GM21619 (cell line): ENCODE measurements around the gene E2F8.
"Not testable (repeated sequence)": the region's sequence is repeated elsewhere in the genome, so short reads cannot be mapped to it uniquely, and the experiment has no call there.

Source experiments
- ATAC-seq: cut with Tn5 transposase; IDR thresholded peaks from one replicate; pipeline ENCODE4 v1.9.1; 2021; ENCODE audit not compliant: unreplicated experiment

Gene E2F8

DNA sequence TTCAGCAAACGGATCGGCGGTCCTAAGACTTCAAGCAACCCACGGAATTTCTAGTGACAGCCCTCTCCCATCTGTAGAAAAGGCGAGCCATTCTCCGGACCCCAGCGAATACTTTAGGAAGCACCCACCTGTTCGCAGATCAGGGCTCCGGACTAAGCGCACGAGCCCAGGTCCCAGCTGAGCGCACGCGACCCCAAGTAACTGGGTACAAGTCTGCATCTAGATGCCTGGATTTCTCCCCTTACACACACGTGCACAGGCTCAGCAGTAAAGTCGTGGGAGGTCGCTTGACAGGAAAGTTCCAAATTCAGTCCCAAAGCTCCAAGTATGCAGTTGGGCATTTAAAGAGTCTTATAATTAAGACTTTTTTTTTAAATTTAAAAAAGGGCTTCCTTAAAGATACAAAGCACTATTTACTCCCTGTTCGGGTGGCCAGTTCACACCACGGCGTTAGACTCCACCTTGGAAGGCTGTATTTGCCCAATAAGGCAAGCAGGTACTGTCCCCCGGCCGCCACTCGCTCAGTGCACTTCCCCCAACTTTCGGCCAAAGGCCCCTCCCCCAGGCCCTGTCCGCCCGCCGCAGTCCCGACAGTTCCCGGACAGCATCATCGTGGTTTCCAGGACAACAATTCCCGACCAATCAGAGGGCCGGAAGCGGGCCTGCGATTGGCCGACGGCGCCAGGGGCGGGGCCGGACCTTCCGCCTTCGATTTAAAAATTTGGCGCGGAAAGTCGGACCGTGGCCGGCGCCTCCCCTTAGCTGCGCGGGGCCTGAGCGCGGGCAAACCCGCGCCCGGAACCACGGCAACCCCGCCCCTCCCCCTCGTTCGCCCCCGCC, at the start of gene E2F8:
Gene E2F8, minus strand, starts transcription at position 526 of the 840 bp plus-strand sequence. CDS start 824 bp downstream, outside the sequence.
- peak; percentile 89 for ATAC-seq

- ATAC-seq = no peak
Observed at GRCh38 chr11:19290356-19290755, 49.6 kb upstream of the E2F8 start.

DNA sequence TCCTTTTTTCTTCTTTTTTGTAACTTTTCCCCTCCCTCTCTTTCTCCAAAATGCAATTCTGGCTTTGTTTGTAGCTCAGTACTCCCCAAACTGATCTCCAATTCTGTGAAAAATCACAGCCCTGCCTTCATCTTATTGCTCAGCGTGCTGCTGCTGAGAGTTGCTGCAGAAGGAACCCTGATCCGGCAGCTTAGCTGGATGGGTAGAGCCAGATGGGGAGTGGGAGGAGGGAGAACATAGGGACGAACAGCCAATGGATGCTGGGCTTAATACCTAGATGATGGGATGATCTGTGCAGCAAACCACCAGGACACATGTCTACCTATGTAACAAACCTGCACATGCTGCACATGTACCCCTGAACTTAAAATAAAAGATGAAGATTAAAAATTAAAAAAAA, 47.5 kb upstream of the E2F8 start:
- no peak for ATAC-seq

DNA sequence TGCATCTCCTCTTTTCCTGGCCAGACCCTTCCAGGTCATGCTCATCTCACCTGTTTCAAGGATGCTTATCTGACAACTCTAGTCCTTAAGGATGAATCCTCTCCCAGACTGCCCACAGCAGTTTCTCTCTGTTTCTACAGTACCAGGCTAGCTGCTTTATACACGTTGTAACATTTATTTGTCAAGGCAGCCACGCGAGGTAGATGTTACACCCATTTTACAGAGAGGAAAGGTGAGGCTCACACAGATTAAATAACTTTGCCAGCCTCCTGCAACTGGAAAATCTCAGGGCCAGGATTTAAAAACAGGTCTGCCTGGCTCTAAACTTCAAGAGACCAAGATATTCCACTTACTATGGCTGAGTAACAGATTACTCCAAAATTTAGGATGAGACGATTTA, 45.7 kb upstream of the E2F8 start:
- ATAC-seq = no peak

DNA sequence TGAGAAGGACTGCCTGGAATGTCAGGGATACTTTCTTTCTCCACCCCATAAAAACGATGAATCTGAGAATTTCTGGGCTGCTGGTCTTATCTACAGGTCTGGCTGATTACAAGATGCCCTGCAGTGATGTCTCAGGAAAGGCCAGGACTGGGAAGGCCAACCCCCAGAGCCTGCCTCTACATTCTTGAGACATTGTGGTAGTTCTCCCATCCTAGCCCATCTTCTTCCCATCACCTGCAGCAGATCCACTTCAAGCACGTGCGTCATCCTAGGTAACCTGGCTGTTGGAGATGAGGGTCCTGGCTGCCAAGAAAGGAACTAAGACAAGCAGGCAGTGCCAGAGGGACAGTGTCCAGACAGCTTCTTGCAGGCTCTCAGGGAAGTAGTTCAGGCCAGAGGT, 44.1 kb upstream of the E2F8 start:
- ATAC-seq = no peak

DNA sequence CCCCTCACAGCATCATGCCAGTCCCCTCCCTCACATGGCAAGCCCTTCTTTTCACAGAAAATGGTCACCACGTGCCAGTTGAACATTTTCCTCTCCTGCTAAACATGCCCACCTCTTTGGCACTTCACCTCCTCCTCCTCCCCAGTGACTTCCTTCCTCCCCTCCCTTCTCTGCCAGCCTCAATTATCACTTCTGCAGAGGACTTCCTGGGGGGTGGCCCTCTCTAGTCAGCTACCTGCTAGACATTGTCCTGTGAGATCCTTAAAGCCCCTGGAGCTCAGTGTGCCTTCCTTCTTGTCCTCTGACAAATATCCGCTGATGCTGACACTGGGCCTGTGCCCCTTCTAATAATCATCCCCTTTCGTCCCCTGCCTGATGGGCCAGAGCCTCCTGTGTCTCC, 43.2 kb upstream of the E2F8 start:
- no peak for ATAC-seq

DNA sequence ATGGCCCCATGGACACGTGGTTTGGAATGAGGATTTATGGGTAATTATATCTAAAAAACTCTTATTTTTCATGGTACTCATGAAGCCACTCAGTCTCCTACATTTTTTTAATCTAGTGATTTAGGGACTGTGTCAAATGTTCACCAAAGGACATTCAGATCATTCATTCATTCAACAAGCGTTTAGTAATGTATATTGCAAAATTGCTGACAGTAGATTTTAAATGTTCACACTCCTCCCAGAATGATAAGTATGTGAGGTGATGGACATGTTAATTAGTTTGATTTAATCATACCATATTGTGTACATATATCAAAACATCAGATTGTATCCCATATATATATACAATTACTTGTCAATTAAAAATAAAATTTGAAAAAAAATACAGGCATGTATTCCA, 40.8 kb upstream of the E2F8 start:
- no peak for ATAC-seq

GRCh38 chr11:19281041-19281440, 40.3 kb upstream of the E2F8 start:
- peak; percentile 50 for ATAC-seq

DNA sequence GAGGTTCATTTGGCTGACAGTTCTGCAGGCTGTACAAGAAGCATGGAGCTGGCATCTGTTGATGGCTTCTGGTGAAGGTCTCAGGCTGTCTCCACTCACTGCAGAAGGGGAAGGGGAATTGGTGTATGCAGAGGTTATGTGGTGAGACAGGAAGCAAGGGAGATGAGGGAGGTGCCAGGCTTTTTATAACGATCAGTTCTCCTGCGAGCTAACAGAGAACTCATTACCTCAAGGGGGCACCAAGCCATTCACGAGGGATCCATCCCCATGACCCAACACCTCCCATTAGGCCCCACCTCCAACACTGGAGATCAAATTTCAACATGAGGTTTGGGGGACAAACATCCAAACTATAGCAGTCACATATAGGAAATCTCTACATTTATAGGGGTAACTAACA, 38.7 kb upstream of the E2F8 start:
- no peak for ATAC-seq

DNA sequence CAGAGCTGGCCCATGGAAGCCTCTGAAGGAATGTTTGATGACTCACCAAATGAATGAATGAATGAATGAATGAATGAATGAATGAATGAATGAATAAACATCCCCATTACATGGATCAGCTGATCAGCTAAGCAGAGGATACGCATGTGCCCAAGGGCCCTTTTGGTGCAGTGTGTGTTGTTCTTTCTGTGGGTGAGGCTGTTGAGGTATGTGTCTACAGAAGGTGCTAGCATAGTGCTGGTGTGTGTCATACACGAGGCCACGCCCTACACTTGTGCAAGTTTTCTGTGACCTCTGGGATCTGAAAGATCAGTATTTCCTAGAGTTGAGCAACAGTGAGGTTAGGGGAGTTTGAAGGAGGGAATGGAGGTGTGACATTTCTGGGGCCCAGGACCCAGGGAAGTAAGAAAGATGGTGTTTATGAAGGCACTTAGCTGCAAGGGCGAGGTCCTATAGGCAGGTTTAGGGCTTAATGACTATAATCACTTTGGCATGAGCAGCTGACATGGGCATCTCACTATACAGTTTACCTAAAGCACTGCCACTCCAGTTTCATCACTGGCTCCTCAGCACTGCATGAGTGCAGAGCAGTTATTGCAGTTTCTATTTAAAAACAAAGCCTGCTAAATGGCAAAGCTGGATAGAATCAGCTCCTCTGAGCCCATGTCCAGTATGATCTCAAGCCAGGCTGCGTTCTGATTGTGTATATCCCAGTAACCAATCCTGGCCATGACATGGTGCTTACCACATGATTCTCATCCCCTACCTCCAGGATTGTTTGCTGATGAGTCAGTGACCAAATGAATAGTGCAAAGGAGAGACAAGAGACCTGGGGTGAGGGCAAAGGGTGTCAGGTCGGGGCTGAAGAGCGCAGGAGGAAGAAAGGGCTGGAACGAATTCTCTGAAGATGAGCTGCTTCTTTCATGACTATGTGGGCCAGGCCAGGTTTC, 36.4 kb upstream of the E2F8 start:
- ATAC-seq = no peak

DNA sequence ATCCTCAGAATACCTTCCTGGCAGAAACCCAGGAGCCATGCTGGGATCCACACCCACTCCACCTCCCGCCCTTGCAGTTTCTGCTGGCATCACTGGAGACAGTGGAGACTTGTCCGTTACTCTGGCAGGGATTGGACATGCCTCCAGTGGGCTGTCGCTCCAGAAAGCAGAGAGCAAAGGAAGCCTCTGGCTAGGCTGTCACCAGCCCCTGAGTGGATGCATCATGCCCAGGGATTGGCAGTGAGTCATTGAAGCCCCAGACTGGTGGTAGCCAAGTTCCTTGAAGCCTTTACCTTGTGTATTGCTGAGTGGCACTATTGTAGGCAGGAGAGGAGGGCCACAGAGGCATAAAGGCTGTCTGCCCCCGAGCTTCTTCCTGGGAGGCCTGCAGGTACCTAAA, 34.8 kb upstream of the E2F8 start:
- no peak for ATAC-seq

DNA sequence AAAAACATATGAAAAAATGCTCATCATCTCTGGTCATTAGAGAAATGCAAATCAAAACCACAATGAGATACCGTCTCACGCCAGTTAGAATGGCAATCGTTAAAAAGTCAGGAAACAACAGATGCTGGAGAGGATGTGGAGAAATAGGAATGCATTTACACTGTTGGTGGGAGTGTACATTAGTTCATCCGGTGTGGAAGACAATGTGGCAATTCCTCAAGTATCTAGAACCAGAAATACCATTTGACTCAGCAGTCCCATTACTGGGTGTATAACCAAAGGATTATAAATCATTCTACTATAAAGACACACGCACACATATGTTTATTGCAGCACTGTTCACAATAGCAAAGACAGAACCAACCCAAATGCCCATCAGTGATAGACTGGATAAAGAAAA, 32.5 kb upstream of the E2F8 start:
- ATAC-seq = not testable (repeated sequence)

DNA sequence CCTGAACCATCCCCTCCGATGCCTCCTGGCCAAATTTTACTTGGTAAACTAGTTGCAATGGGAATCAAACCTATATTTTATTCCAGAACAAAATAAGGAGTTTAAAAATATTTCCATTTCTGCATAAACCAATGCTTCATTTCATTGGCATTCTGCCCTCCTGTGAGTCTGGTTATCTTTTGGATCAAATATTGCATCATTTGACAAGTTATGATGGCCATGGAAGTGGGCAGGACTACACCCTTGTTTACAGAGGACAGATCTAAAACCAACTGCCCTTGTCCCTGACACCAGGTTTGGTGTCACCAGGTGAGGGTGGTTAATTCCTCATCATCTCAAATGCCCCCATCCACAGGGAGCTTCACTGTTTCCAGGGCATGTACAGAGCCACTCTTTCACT, 28.2 kb upstream of the E2F8 start:
- ATAC-seq = no peak

DNA sequence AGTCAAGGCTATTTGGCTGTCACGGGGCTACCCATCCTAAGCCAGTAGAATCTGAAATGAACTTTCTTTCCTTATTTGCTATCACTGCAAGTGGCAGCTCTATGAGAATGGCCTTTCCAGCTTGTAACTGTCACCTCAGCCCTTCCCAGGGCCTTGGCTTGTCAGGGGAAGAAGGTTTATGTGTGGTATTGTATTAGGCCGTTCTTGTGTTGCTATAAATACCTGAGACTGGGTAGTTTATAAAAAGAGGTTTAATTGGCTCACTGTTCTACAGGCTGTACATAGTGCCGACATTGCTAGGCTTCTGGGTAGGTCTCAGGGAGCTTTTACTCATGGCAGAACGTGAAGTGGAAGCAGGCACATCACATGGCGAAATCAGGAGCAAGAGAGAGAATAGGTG, 26.8 kb upstream of the E2F8 start:
- ATAC-seq = no peak

DNA sequence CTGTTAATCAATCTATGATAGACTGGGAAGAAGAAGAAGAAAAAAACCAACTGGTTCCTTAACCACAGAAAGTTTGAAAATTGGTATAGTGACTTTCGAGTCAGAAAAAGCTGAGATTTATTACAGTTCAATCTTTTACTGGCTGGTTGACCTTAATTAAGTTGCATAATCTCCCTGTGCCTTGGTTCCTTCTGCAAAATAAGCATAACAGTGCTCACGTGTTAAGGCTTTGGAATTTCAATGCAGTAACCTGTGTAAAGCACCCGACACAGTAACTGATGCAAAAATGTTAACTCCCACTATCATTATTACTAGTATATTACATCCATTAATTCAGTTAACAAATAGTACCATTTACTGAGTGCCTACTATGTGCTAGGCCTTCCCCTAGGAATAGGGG, 22.6 kb upstream of the E2F8 start:
- no peak for ATAC-seq

GRCh38 chr11:19259487-19260345, 19.0 kb upstream of the E2F8 start:
- ATAC-seq = no peak

DNA sequence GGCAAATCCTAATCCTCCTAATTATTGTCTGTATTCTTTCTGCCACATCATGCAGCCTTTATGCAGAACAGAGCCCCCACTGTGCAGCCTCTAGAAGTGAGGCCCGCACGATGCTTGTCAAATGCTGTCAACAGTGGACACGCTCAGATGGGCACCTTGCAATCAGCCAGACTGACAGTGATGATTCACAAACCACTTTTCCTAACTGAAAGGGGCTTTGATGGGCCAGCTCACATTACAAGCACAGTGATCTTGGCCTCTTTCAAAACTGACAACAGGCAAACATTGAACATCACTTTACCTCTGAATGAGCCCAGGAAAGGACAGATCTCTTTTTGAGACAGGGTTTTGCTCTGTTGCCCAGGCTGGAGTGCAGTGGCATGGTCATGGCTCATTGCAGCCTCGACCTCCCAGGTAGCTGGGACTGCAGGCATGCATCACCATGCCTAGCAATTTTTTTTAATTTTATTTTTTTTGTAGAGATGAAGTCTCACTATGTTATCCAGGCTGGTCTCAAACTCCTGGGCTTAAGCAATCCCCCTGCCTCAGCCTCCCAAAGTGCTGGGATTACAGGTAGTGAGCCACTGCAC, 18.0 kb upstream of the E2F8 start:
- no peak for ATAC-seq

DNA sequence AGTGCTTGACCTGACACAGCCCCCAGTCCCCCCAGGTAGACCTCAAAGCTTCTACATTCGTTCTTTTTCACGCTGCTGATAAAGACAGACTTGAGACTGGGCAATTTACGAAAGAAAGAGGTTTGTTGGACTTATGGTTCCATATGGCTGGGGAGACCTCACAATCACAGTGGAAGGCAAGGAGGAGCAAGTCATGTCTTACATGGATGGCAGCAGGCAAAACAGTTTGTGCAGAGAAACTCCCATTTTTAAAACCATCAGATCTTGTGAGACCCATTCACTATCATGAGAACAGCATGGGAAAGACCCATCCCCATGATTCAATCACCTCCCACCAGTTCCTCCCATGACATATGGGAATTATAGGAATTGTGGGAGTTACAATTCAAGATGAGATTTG, 13.7 kb upstream of the E2F8 start:
- not testable (repeated sequence) for ATAC-seq

GRCh38 chr11:19253817-19254216, 13.1 kb upstream of the E2F8 start:
- no peak for ATAC-seq

DNA sequence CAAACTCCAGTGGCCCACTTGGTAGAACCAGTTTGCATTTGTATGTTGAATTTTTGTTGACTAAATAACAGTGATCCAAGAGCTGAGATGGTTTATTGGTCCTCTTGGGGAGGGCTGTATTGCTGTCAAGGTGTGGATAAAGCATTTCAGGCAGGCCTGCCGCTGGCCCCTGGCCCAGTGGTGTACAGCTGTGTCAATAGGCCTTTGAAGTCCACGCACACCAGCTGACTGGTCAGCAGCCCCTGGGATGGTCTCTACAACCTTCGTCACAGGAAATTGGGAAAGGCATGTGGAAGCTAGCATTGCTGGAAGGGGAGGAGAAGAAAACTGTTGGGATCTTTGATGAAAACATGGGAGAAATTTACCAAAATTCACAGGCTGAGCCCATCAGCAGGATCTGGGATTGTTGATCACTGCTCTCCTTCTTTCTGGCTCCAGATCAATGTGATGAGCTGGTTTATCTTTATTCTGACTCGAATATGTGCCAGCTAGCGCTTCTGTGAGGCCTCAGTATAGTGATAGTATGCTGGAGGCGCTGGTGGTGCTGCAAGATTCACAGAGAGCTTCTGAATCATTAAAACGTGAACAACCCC, 12.5 kb upstream of the E2F8 start:
- no peak for ATAC-seq
